OCI-LY7 (cell line): ENCODE data around the gene ACTR3. TPM values are rescaled to one million over a fixed set of nuclear protein-coding genes. Genes with fewer than 3 reads are reported as not detected.
A peak's percentile ranks its signal among the peaks of the same experiment; 100 is the strongest.

Source experiments
- BruUV-seq: library from RNA; stranded (reverse); fragments of 400-500 nt; replicated peaks from 2 replicates; lab custom pipeline; 2021; lab: Mats Ljungman, UMichigan
- CTCF ChIA-PET: fragments of 300-600 bp; sonication (Branson Sonifier 250); formaldehyde crosslinking; loops from one replicate; lab custom pipeline; 2022; ENCODE audit warnings: antibody characterized with exemption; ENCODE audit not compliant: unreplicated experiment; lab: Charles Lee
- POLR2A ChIA-PET: fragments of 300-600 bp; sonication (Branson Sonifier 250); formaldehyde crosslinking; loops from one replicate; lab custom pipeline; 2022; ENCODE audit warnings: antibody characterized with exemption; lab: Charles Lee
- DNase-seq: peaks from one replicate; pipeline ENCODE4 v3.0.0-alpha.2; 2015; ENCODE audit warnings: low spot score
- H2AFZ ChIP-seq: fragments of 200-600 bp; sonication (generic), shearing (Covaris generic); 2 replicates; pipeline ENCODE4 v1.6.1; 2014; ENCODE audit warnings: mild to moderate bottlenecking, antibody characterized with exemption, low read length, moderate library complexity
- H3K27ac ChIP-seq: fragments of 200-600 bp; sonication (generic); 2 replicates; pipeline ENCODE4 v1.5.1; 2014; ENCODE audit warnings: mixed run types, low read depth, mild to moderate bottlenecking, moderate library complexity, low read length, inconsistent platforms; ENCODE audit not compliant: poor library complexity, severe bottlenecking
- H3K36me3 ChIP-seq: fragments of 200-600 bp; sonication (generic); 2 replicates; pipeline ENCODE4 v1.6.1; 2014; ENCODE audit warnings: mild to moderate bottlenecking, antibody characterized with exemption, low read length, moderate library complexity, mixed read lengths; ENCODE audit not compliant: insufficient read depth
- H3K4me1 ChIP-seq: fragments of 200-600 bp; sonication (generic); 2 replicates; pipeline ENCODE4 v1.5.1; 2014; ENCODE audit warnings: mild to moderate bottlenecking, low read length; ENCODE audit not compliant: insufficient read depth, poor library complexity, severe bottlenecking
- H3K4me2 ChIP-seq: fragments of 200-600 bp; sonication (generic); 2 replicates; pipeline ENCODE4 v1.6.1; 2014; ENCODE audit warnings: mild to moderate bottlenecking, low read length
- H3K4me3 ChIP-seq: fragments of 200-600 bp; sonication (generic); 2 replicates; pipeline ENCODE4 v1.5.1; 2014; ENCODE audit warnings: mild to moderate bottlenecking, low read depth, low read length; ENCODE audit not compliant: poor library complexity, severe bottlenecking
- H3K79me2 ChIP-seq: fragments of 200-600 bp; sonication (generic); 2 replicates; pipeline ENCODE4 v1.6.1; 2016; ENCODE audit warnings: low read depth, mild to moderate bottlenecking, low read length, moderate library complexity, mixed read lengths; ENCODE audit not compliant: insufficient read depth
- H3K9me2 ChIP-seq: fragments of 200-600 bp; sonication (generic); 2 replicates; pipeline ENCODE4 v1.6.1; 2016; ENCODE audit warnings: mild to moderate bottlenecking, low read length, mixed read lengths; ENCODE audit not compliant: insufficient read depth
- H3K9me3 ChIP-seq: fragments of 200-600 bp; sonication (generic); 2 replicates; pipeline ENCODE4 v1.6.1; 2014; ENCODE audit warnings: mild to moderate bottlenecking, mixed run types, low read length, mixed read lengths
- H4K20me1 ChIP-seq: fragments of 200-600 bp; sonication (generic); 2 replicates; pipeline ENCODE4 v1.6.1; 2014; ENCODE audit warnings: mild to moderate bottlenecking, antibody characterized with exemption, low read length, moderate library complexity, mixed read lengths; ENCODE audit not compliant: insufficient read depth
- CTCF ChIP-seq: fragments of 200-600 bp; sonication (generic); conservative IDR thresholded peaks from 2 replicates; pipeline ENCODE4 v1.5.1; 2014; ENCODE audit warnings: mild to moderate bottlenecking, antibody characterized with exemption, low read length, moderate library complexity, mixed read lengths
- EZH2phosphoT487 ChIP-seq: fragments of 200-600 bp; sonication (generic); IDR thresholded peaks from 2 replicates; pipeline ENCODE4 v1.6.1; 2018; ENCODE audit warnings: low read depth, borderline replicate concordance, mild to moderate bottlenecking, mixed run types, antibody characterized with exemption, low read length, moderate library complexity, mixed read lengths
- intact Hi-C: fragments of 100-400 bp; cut with micrococcal nuclease; formaldehyde crosslinking; loops from one replicate; pipeline ENCODE4 v1.10.0; 2022; ENCODE audit not compliant: unreplicated experiment
- total RNA-seq, 2 experiments: library from RNA; depleted of rRNA in 1 of 2; stranded (reverse); fragments of >200 nt in 1 of 2; shearing (Covaris generic) in 1 of 2; gene quantifications; 2 replicates each; pipeline ENCODE4 v1.2.3, GENCODE V29; 2014 to 2022

Gene ACTR3
- total RNA-seq, 2 experiments from 2014 or later = 192 to 320 TPM

- TF ChIP-seq CTCF (no peak), EZH2phosphoT487 (no peak)
- H3K9me3 ChIP-seq = no peaks in the 10 kb centered on the region
- H3K79me2 ChIP-seq = peaks cover 96% of the 10 kb centered on the region
- peaks cover 72% of the 10 kb centered on the region for H3K36me3 ChIP-seq
- H3K9me2 ChIP-seq = no peaks in the 10 kb centered on the region
- intact Hi-C loops = loop anchor here (2.0 kb wide), 1 partner anchor 31 kb away; no protein-coding TSS in a partner anchor
- H3K27ac ChIP-seq = peak overlapping the region; percentile 43
- CTCF ChIA-PET = interaction anchor here (0.5 kb wide), 1 partner anchor 178 kb away, joined by 3 read pairs; no protein-coding TSS in a partner anchor
- no TSS peak for BruUV-seq
- H3K4me2 ChIP-seq = peak overlapping the region; percentile 97
- peaks cover 69% of the 10 kb centered on the region for H3K4me1 ChIP-seq
- no peak for DNase-seq
- POLR2A ChIA-PET = interaction anchor here (0.6 to 0.9 kb wide), 5 partner anchors 10 to 41 kb away, joined by 3 to 4 read pairs (median 4); no protein-coding TSS in a partner anchor
- peak overlapping the region; percentile 82 for H3K4me3 ChIP-seq
- no peak overlapping the region for H2AFZ ChIP-seq
- peaks cover 51% of the 10 kb centered on the region for H4K20me1 ChIP-seq
Observed at GRCh38 chr2:113892004-113892710, 2.3 kb downstream of the ACTR3 start.

GRCh38 chr2:113894156-113894743 is 4.4 kb downstream of the ACTR3 start:
- POLR2A ChIA-PET = interaction anchor here (0.6 to 1.5 kb wide), 5 partner anchors 8 to 120 kb away, joined by 3 to 16 read pairs (median 4); no protein-coding TSS in a partner anchor
- Histone ChIP-seq H4K20me1 (peaks cover 67% of the 10 kb centered on the region), H3K9me2 (no peaks in the 10 kb centered on the region), H3K4me1 (peaks cover 76% of the 10 kb centered on the region), H3K4me3 (peak overlapping the region; percentile 82), H3K27ac (peak overlapping the region; percentile 39), H3K79me2 (peaks cover 96% of the 10 kb centered on the region), H3K9me3 (no peaks in the 10 kb centered on the region), H3K36me3 (peaks cover 72% of the 10 kb centered on the region), H2AFZ (no peak overlapping the region), H3K4me2 (peak overlapping the region; percentile 97)
- no TSS peak for BruUV-seq
- CTCF ChIA-PET = no interaction called here
- no peak for DNase-seq
- TF ChIP-seq CTCF = no peak
- TF ChIP-seq EZH2phosphoT487 = no peak
- intact Hi-C loops = no loop called here
